Fibroblast of villous mesenchyme (primary cell): ENCODE results near the gene SNX8. TPM values are rescaled to one million over a fixed set of nuclear protein-coding genes. Genes with fewer than 3 reads are reported as not detected.
"Not testable (repeated sequence)": the region's sequence is repeated elsewhere in the genome, so short reads cannot be mapped to it uniquely, and the experiment has no call there.

Experiments
- DNase-seq: peaks from one replicate; pipeline ENCODE4 v3.0.0-alpha.2; 2010; ENCODE audit warnings: low read depth
- H3K4me3 ChIP-seq: 2 replicates; pipeline ENCODE4 v1.5.1; 2011; ENCODE audit warnings: low read depth, mild to moderate bottlenecking, low read length
- CTCF ChIP-seq: IDR thresholded peaks from 2 replicates; pipeline ENCODE4 v1.5.1; 2012; ENCODE audit warnings: low read depth, mild to moderate bottlenecking, low read length; ENCODE audit not compliant: insufficient read depth
- total RNA-seq: library from RNA; depleted of rRNA; stranded (reverse); fragments of >200 nt; gene quantifications from 2 replicates; pipeline ENCODE4 v1.2.3, GENCODE V29; 2012

SNX8 gene
- total RNA-seq, 1 donor, result 17.7 TPM

- H3K4me3 ChIP-seq, result no peak overlapping the region
- no peak for TF ChIP-seq CTCF
- DNase-seq, result no peak
Observed at GRCh38 chr7:2271273-2272026, 42.8 kb downstream of the SNX8 start.

GRCh38 chr7:2270495-2270894 is 43.7 kb downstream of the SNX8 start:
- H3K4me3 ChIP-seq, result no peak overlapping the region
- no peak for DNase-seq
- no peak for TF ChIP-seq CTCF

GRCh38 chr7:2269991-2270460 is 44.2 kb downstream of the SNX8 start:
- DNase-seq, result peak; percentile 42
- no peak overlapping the region for H3K4me3 ChIP-seq
- TF ChIP-seq CTCF, result no peak

GRCh38 chr7:2269089-2269990 is 44.9 kb downstream of the SNX8 start:
- H3K4me3 ChIP-seq, result not testable (repeated sequence)
- peak; percentile 62 for DNase-seq

- H3K4me3 ChIP-seq, result no peak overlapping the region
- TF ChIP-seq CTCF, result no peak
- peak; percentile 58 for DNase-seq
Observed at GRCh38 chr7:2266911-2267310, 47.3 kb downstream of the SNX8 start.

GRCh38 chr7:2264158-2264557 is 50.1 kb downstream of the SNX8 start:
- no peak overlapping the region for H3K4me3 ChIP-seq
- no peak for DNase-seq
- TF ChIP-seq CTCF, result no peak

- H3K4me3 ChIP-seq, result no peak overlapping the region
- no peak for DNase-seq
- no peak for TF ChIP-seq CTCF
Observed at GRCh38 chr7:2263176-2263575, 51.1 kb downstream of the SNX8 start.
